NOMO-1 treated with dmso at 0.1 percent for 144 hours (cell line): Measurements from ENCODE around the gene IGSF21.
"Not testable (repeated sequence)": the region's sequence is repeated elsewhere in the genome, so short reads cannot be mapped to it uniquely, and the experiment has no call there.

Source experiments
- DNase-seq: peaks from one replicate; lab custom pipeline; 2025; ENCODE audit not compliant: unreplicated experiment; lab: John Stamatoyannopoulos, UW

Gene IGSF21

DNA sequence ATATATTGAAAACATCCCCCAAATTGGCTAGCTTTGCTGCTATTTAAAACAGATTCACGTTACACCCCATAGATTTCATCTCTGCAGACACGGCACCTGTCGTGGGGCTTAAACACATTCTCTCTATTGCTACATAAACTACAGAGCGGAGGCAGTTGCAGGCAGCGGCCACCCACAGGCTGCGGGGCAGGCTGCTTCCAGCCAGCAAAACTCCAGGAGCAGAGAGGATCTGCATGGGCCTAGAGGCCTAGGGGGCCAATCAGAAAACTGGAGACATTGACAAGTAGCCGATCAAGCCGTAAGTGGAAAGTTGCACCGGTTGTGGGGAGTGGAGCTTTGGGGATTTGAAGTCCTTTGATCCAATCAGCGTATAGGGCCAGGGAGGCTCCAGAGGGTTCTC lies 244.1 kb downstream of the IGSF21 start:
- DNase-seq: no peak

DNA sequence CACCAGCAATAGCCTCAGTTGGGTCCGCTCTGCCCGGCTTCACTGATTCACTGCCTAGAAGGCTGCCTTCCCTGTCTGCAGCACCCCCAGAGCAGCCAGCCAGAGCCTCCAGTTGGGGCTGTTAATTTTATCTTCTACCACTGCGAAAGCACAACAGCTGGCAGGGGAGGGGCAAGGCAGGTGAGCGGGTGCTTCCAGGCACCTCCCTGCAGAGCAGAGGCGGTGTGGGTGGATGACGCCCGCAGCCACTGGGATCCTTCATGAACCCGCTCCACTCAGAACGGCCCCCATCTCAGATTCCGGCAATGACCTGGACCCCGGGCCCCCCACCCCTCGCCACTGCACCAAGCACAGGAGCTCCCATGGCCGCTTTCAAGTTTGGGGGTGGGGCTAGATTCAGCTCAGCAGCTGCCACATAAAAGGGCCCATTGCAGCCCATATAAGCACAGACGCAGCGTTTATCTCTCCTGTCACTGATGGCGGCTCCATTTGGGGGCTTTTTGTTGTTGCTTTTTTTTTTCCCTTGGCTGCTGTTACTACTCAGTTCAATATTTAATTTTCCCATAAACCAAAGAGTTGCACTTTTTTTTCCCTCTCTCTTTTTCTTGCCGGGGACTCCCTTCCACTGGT lies 245.2 kb downstream of the IGSF21 start:
- DNase-seq: no peak

DNA sequence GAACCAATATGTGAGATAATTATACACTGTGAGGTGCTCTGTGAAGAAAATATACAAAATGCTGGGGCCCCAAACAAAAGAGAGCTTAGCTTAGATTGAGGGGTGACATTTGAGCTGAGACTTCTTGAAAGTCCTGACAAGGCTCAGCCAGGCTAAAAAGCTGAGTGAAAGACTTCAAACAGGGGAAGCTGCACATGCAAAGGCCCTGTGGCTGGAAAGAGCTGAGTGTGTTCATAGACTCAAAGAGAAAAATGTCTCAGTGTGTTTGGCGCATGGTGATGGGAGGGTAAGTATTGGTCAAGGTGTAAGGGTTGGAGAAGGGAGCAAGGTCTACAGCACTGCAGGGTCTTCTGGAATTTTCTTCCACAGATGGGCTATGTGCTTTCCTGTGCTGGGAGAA lies 245.9 kb downstream of the IGSF21 start:
- DNase-seq: no peak

- DNase-seq: no peak
These were observed 246.4 kb downstream of the IGSF21 start for GRCh38 chr1:18353992-18354391.

DNA sequence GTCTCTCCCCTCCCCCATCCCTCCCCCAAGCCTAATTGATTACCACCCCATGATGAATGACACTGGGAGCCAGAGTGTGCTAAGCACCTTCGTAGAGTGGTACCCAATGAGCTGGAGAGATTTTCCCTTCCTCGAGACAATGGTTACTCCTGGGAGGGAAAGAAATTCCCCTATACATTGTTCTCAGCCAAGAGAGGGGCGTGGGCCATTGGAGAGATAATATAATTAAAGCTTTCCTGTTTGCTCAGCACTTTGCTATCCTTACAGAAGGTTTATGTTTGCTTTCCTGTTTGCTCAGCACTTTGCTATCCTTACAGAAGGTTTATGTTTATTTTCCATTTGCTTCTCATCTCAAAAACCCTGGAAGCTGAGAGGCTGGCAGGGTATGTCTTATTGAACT lies 247.0 kb downstream of the IGSF21 start:
- DNase-seq: no peak

GRCh38 chr1:18357622-18358230 lies 250.1 kb downstream of the IGSF21 start:
- no peak for DNase-seq

DNA sequence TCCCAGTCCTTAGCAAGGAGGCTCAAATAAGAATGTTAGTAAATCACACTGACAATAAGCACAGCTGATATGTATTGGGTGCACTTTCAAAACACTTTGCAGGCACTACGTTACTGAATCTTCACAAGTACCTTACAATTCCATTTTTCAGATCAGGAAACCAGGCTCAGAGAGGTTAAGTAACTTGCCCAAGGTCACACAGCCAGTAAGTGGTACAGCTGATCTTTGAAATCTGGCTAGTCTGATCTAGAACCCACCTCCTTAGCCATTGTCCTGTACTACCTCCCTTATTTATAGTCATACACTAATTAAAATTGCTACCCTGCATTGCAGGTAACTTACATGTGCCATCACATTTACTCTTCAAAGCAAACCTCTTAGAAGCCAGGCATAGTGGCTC lies 251.0 kb downstream of the IGSF21 start:
- DNase-seq: no peak

GRCh38 chr1:18360251-18360650 lies 252.7 kb downstream of the IGSF21 start:
- no peak for DNase-seq

DNA sequence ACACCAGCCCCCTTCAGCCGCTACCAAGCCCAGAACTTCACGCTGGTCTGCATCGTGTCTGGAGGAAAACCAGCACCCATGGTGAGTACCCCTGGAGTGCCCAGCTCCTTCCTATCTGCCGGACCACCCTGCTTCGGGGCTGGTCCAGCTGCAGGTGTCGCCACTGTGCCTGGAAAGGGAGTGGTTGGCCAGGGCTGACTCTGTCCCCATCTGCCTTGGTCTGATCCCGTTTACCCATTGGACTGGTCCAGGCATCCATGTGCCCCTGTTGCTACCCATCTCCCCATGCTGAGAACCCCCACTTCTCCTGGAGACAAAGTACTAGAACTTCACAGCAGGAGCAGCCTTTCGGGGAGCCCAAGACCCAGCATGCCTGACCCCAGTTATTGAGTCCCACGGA lies 254.6 kb downstream of the IGSF21 start:
- no peak for DNase-seq

DNA sequence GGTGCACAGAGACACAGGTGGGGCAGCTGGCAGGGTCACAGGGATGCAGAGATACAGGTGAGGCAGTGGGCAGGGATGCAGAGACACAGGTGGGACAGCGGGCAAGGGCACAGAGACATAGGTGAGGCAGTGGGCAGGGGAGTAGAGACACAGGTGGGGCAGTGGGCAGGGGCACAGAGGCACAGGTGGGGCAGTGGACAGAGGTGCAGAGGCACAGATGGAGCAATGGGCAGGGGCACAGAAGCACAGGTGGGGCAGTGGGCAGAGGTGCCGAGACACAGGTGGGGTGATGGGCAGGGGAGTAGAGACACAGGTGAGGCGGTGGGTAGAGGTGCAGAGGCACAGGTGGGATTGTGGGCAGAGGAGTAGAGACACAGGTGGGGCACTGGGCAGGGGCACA lies 255.8 kb downstream of the IGSF21 start:
- no peak for DNase-seq

DNA sequence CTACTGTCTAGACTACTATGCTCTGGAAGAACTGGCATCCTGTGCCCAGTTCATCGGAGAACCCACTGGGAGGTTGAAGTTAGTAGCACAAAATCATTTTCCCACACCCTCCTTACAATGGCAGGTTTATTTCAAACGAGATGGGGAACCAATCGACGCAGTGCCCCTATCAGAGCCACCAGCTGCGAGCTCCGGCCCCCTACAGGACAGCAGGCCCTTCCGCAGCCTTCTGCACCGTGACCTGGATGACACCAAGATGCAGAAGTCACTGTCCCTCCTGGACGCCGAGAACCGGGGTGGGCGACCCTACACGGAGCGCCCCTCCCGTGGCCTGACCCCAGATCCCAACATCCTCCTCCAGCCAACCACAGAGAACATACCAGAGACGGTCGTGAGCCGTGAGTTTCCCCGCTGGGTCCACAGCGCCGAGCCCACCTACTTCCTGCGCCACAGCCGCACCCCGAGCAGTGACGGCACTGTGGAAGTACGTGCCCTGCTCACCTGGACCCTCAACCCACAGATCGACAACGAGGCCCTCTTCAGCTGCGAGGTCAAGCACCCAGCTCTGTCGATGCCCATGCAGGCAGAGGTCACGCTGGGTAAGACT lies 257.6 kb downstream of the IGSF21 start:
- no peak for DNase-seq

DNA sequence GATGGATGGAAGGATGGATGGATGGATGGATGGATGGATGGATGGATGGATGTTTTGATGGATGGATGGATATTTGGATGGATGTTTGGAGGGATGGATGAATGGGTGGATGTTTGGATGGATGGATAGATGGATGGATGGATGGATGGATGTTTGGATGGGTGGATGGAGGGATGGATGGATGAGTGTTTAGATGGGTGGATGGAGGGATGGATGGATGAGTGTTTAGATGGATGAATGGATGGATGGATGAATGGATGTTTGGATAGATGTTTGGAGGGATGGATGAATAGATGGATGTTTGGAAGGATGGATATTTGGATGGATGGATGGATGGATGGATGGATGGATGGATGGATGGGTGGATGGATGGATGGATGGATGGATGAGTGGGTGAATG lies 264.9 kb downstream of the IGSF21 start:
- not testable (repeated sequence) for DNase-seq

GRCh38 chr1:18373151-18373550 lies 265.6 kb downstream of the IGSF21 start:
- no peak for DNase-seq

GRCh38 chr1:18373882-18374493 lies 266.4 kb downstream of the IGSF21 start:
- DNase-seq: no peak

GRCh38 chr1:18376661-18377060 lies 269.1 kb downstream of the IGSF21 start:
- DNase-seq: no peak

GRCh38 chr1:18380288-18380687 lies 272.7 kb downstream of the IGSF21 start:
- DNase-seq: no peak

DNA sequence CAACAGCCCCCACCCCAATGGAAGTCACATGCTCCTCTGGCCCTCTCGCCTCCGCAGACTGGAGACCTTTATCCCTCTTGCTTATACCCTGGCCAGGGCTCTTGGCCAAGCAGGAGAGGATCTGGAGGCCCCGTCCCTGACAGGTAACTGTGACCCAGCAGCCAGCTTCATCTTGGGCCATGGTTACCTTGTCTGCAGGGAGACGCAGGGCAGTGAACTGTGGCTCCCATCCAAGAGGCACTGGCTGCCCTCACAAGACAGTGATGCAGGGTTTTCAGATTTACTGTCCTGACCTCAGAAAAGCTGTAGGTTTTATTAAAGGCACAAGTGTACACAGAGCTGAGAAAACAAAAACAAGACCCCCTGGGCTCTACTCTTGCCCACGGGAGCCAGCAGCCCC lies 276.5 kb downstream of the IGSF21 start:
- DNase-seq: no peak

DNA sequence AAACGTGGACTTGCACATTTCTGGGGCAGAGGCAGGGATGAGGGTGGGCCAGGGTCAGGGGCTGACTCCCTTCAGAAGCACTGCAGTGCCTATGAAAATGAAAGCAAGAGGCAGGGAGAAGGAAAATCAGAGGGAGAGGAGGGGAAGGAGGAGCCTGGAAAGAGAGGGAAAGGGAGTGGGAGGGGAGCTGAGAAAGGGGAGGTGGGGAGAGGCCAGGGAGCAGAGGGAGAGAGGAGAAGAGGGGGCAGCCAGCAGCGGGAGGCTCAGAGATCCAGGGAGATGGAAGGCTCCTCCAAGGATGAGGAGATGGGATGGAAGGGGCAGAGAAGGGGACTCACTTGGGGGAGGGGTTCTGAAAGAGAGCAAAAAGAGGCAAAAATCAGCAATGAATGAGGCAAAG lies 276.9 kb downstream of the IGSF21 start:
- DNase-seq: no peak

- no peak for DNase-seq
These were observed 277.7 kb downstream of the IGSF21 start for GRCh38 chr1:18385239-18385790.

GRCh38 chr1:18386591-18386990 lies 279.0 kb downstream of the IGSF21 start:
- no peak for DNase-seq

- DNase-seq: no peak
These were observed 279.7 kb downstream of the IGSF21 start for GRCh38 chr1:18387307-18387706.

- DNase-seq: no peak
These were observed 283.4 kb downstream of the IGSF21 start for GRCh38 chr1:18390953-18391352.
